K562 (cell line): Measurements from ENCODE around the gene TREM2. TPM values are rescaled to one million over a fixed set of nuclear protein-coding genes. Genes with fewer than 3 reads are reported as not detected.

Experiments
- DEAF1 ChIP-seq: fragments of 450-650 bp; formaldehyde crosslinking; IDR thresholded peaks from 2 replicates; pipeline ENCODE4 v1.4.0; 2020; ENCODE audit warnings: mild to moderate bottlenecking, moderate library complexity
- DMBX1 ChIP-seq: fragments of 250-450 bp; sonication (Bioruptor Pico); IDR thresholded peaks from 2 replicates; pipeline ENCODE4 v1.8.0; 2022; ENCODE audit warnings: inconsistent platforms, mild to moderate bottlenecking, moderate library complexity, borderline replicate concordance
- E4F1 ChIP-seq: fragments of 250-450 bp; sonication (Bioruptor Pico); IDR thresholded peaks from 2 replicates; pipeline ENCODE4 v1.5.0; 2021; ENCODE audit warnings: mild to moderate bottlenecking, borderline replicate concordance
- HDAC3 ChIP-seq: fragments of 450-650 bp; IDR thresholded peaks from 2 replicates; pipeline ENCODE4 v1.6.1; 2018; ENCODE audit warnings: borderline replicate concordance, mild to moderate bottlenecking, moderate library complexity; ENCODE audit not compliant: partially characterized antibody
- HNRNPUL1 ChIP-seq: fragments of 200-400 bp; formaldehyde crosslinking; IDR thresholded peaks from 2 replicates; pipeline ENCODE4 v1.6.1; 2017; ENCODE audit warnings: low read length
- KLF16 ChIP-seq: IDR thresholded peaks from 2 replicates; pipeline ENCODE4 v1.6.1; 2016; ENCODE audit warnings: antibody characterized with exemption
- NCOR1 ChIP-seq: fragments of 450-650 bp; IDR thresholded peaks from 2 replicates; pipeline ENCODE4 v1.6.1; 2016; ENCODE audit warnings: mild to moderate bottlenecking, moderate library complexity
- NR2C1 ChIP-seq, 2 experiments: fragments of 450-650 bp; IDR thresholded peaks; 2 replicates each; pipeline ENCODE4 v1.6.1; 2017; ENCODE audit warnings: mild to moderate bottlenecking in 2 of 2, antibody characterized with exemption in 1 of 2, inconsistent platforms in 1 of 2, missing compliant biosample characterization in 1 of 2, missing genetic modification characterization in 1 of 2
- SAFB ChIP-seq: fragments of 200-400 bp; formaldehyde crosslinking; IDR thresholded peaks from 2 replicates; pipeline ENCODE4 v1.6.1; 2017; ENCODE audit warnings: low read depth, low read length, borderline replicate concordance
- SMAD2 ChIP-seq: fragments of 150-350 bp; IDR thresholded peaks from 2 replicates; pipeline ENCODE4 v1.6.1; 2014; ENCODE audit warnings: low read depth, mild to moderate bottlenecking, low read length
- TCF3 ChIP-seq: sonication (generic); formaldehyde crosslinking; IDR thresholded peaks from 2 replicates; pipeline ENCODE4 v1.4.0; 2020; ENCODE audit warnings: mild to moderate bottlenecking, missing genetic modification reagents
- ZNF589 ChIP-seq: fragments of 200-800 bp; sonication (Bioruptor generic); IDR thresholded peaks from 2 replicates; pipeline ENCODE4 v1.6.1; 2016; ENCODE audit warnings: low read depth, missing genetic modification characterization, missing compliant biosample characterization
- ZNF766 ChIP-seq: fragments of 200-800 bp; sonication (Bioruptor generic); conservative IDR thresholded peaks from 2 replicates; pipeline ENCODE4 v1.6.1; 2016; ENCODE audit warnings: missing genetic modification characterization, missing compliant biosample characterization
- polyA plus RNA-seq, 8 experiments: library from polyadenylated mRNA; depleted of rRNA in 4 of 8; stranded (reverse) in 5 of 8; unstranded in 3 of 8; fragments of >200 nt; fragmentation: Nextera tagmentation in 2 of 8; fragmentation: Illumina TruSeq in 1 of 8; extraction: Ambion mirVana in 2 of 8; extraction: Trizol in 1 of 8; gene quantifications; 2 replicates each; pipeline versions ENCODE4 v1.2.1 to v1.2.3, GENCODE V29; 2011 to 2014; ENCODE audit warnings: inconsistent platforms in 1 of 8, missing spikeins in 1 of 8
- total RNA-seq, 7 experiments: library from RNA; depleted of rRNA in 6 of 7; stranded (reverse); fragments of >200 nt in 6 of 7; fragmentation: Illumina TruSeq in 2 of 7; extraction: Trizol in 2 of 7; gene quantifications; 2 replicates each; pipeline versions ENCODE4 v1.2.1 to v1.2.3, GENCODE V29; 2011 to 2021; ENCODE audit warnings: low replicate concordance in 1 of 7
- TF ChIP-seq, protein P1 (sequence below): sonication (generic); formaldehyde crosslinking; IDR thresholded peaks from 2 replicates; pipeline ENCODE4 v1.8.0; 2022; ENCODE audit warnings: mild to moderate bottlenecking, missing genetic modification reagents
- TF ChIP-seq, protein P2 (sequence below): fragments of 250-450 bp; sonication (Bioruptor Pico); IDR thresholded peaks from 2 replicates; pipeline ENCODE4 v1.8.0; 2021; ENCODE audit warnings: borderline replicate concordance, mild to moderate bottlenecking, moderate library complexity; ENCODE audit not compliant: poor library complexity, severe bottlenecking
- TF ChIP-seq, protein P3 (sequence below): fragments of 200-400 bp; formaldehyde crosslinking; IDR thresholded peaks from 2 replicates; pipeline ENCODE4 v1.6.1; 2017; ENCODE audit warnings: mild to moderate bottlenecking, low read depth, low read length, moderate library complexity
- TF ChIP-seq, protein P4 (sequence below): sonication (generic); formaldehyde crosslinking; IDR thresholded peaks from 2 replicates; pipeline ENCODE4 v1.8.1; 2023; ENCODE audit warnings: mild to moderate bottlenecking, missing genetic modification reagents

The TREM2 gene
- total and polyA plus RNA-seq, 9 of the 15 experiments (the other 6 are each of a cell fraction or from before 2014, with no cell fraction given) = not detected

GRCh38 chr6:41200296-41200900 is 37.5 kb upstream of the TREM2 start (continued):
- TF ChIP-seq HDAC3 (no peak), NCOR1 (peak; percentile 61; the same call in 1 of the 2 replicates), SMAD2 (no peak), HNRNPUL1 (no peak), NR2C1 (IDR thresholded peaks at IDR 0.05) (no peak), NR2C1 (tag; IDR thresholded peaks at IDR 0.05) (no peak), E4F1 (CRISPR knock-in tag) (no peak), TCF3 (CRISPR knock-in tag) (peak; percentile 75), DMBX1 (CRISPR knock-in tag) (peak; percentile 22; the same call in 1 of the 2 replicates), ZNF766 (CRISPR knock-in tag) (no peak), KLF16 (0 out of 2 replicates have a peak, but pooled peaks have one; percentile 15), SAFB (no peak), ZNF589 (CRISPR knock-in tag) (peak; percentile 64; the same call in 1 of the 2 replicates), DEAF1 (CRISPR knock-in tag) (no peak)
- TF ChIP-seq, protein P1, sequence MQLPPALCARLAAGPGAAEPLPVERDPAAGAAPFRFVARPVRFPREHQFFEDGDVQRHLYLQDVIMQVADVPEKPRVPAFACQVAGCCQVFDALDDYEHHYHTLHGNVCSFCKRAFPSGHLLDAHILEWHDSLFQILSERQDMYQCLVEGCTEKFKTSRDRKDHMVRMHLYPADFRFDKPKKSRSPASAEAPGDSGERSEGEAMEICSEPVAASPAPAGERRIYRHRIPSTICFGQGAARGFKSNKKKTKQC = no peak
- TF ChIP-seq, protein P2, sequence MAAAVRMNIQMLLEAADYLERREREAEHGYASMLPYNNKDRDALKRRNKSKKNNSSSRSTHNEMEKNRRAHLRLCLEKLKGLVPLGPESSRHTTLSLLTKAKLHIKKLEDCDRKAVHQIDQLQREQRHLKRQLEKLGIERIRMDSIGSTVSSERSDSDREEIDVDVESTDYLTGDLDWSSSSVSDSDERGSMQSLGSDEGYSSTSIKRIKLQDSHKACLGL (CRISPR knock-in tag) = no peak
- TF ChIP-seq, protein P3, sequence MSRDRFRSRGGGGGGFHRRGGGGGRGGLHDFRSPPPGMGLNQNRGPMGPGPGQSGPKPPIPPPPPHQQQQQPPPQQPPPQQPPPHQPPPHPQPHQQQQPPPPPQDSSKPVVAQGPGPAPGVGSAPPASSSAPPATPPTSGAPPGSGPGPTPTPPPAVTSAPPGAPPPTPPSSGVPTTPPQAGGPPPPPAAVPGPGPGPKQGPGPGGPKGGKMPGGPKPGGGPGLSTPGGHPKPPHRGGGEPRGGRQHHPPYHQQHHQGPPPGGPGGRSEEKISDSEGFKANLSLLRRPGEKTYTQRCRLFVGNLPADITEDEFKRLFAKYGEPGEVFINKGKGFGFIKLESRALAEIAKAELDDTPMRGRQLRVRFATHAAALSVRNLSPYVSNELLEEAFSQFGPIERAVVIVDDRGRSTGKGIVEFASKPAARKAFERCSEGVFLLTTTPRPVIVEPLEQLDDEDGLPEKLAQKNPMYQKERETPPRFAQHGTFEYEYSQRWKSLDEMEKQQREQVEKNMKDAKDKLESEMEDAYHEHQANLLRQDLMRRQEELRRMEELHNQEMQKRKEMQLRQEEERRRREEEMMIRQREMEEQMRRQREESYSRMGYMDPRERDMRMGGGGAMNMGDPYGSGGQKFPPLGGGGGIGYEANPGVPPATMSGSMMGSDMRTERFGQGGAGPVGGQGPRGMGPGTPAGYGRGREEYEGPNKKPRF = no peak
- TF ChIP-seq, protein P4, sequence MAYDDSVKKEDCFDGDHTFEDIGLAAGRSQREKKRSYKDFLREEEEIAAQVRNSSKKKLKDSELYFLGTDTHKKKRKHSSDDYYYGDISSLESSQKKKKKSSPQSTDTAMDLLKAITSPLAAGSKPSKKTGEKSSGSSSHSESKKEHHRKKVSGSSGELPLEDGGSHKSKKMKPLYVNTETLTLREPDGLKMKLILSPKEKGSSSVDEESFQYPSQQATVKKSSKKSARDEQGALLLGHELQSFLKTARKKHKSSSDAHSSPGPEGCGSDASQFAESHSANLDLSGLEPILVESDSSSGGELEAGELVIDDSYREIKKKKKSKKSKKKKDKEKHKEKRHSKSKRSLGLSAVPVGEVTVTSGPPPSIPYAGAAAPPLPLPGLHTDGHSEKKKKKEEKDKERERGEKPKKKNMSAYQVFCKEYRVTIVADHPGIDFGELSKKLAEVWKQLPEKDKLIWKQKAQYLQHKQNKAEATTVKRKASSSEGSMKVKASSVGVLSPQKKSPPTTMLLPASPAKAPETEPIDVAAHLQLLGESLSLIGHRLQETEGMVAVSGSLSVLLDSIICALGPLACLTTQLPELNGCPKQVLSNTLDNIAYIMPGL (CRISPR knock-in tag) = no peak
